Panc1 (cell line): ENCODE data around the gene MBOAT1. TPM values are rescaled to one million over a fixed set of nuclear protein-coding genes. Genes with fewer than 3 reads are reported as not detected.
"Not testable (repeated sequence)": the region's sequence is repeated elsewhere in the genome, so short reads cannot be mapped to it uniquely, and the experiment has no call there.

Experiments used
- ATAC-seq: fragments of 200-7000 bp; cut with Tn5 transposase; 2 replicates; pipeline ENCODE4 v1.9.1; 2020; ENCODE audit warnings: mild to moderate bottlenecking, moderate library complexity
- BruUV-seq: library from RNA; stranded (reverse); fragments of 400-500 nt; replicated peaks from 2 replicates; lab custom pipeline; 2021; lab: Mats Ljungman, UMichigan
- CTCF ChIA-PET: fragments of 300-600 bp; sonication (Branson Sonifier 250); formaldehyde crosslinking; loops from one replicate; lab custom pipeline; 2022; ENCODE audit warnings: antibody characterized with exemption; lab: Charles Lee
- POLR2A ChIA-PET: fragments of 300-600 bp; sonication (Branson Sonifier 250); formaldehyde crosslinking; loops from one replicate; lab custom pipeline; 2022; ENCODE audit warnings: antibody characterized with exemption; lab: Charles Lee
- DNase-seq: peaks from one replicate; pipeline ENCODE4 v3.0.0-alpha.2; 2010; ENCODE audit warnings: low read depth, low spot score
- H3K27ac ChIP-seq: 2 replicates; pipeline ENCODE4 v1.5.1; 2011; ENCODE audit warnings: mild to moderate bottlenecking, low read length, inconsistent platforms
- H3K27me3 ChIP-seq: fragments of 200-500 bp; sonication (Bioruptor generic); 2 replicates; pipeline ENCODE4 v1.6.0; 2014; ENCODE audit warnings: low read length, inconsistent platforms; ENCODE audit not compliant: control insufficient read depth, insufficient read depth
- H3K36me3 ChIP-seq: fragments of 200-500 bp; sonication (Bioruptor generic); 2 replicates; pipeline ENCODE4 v1.5.1; 2014; ENCODE audit warnings: inconsistent platforms, mild to moderate bottlenecking, low read length, moderate library complexity; ENCODE audit not compliant: control insufficient read depth, insufficient read depth
- H3K4me1 ChIP-seq: 2 replicates; pipeline ENCODE4 v1.5.1; 2011; ENCODE audit warnings: inconsistent platforms, mild to moderate bottlenecking, low read length, moderate library complexity; ENCODE audit not compliant: control insufficient read depth, insufficient read depth
- H3K4me3 ChIP-seq, 2 experiments: 2 replicates each; pipeline ENCODE4 v1.5.1; 2011 to 2012; ENCODE audit warnings: low read depth in 2 of 2, low read length in 2 of 2, mild to moderate bottlenecking in 2 of 2, inconsistent platforms in 1 of 2, moderate library complexity in 1 of 2
- H3K9me3 ChIP-seq: fragments of 200-500 bp; sonication (Bioruptor generic); 2 replicates; pipeline ENCODE4 v1.5.1; 2014; ENCODE audit warnings: low read depth, mild to moderate bottlenecking, inconsistent platforms, low read length, moderate library complexity; ENCODE audit not compliant: control insufficient read depth, insufficient read depth
- CTCF ChIP-seq: fragments of 450-650 bp; IDR thresholded peaks from 2 replicates; pipeline ENCODE4 v1.5.1; 2017; ENCODE audit warnings: mild to moderate bottlenecking
- POLR2AphosphoS5 ChIP-seq: IDR thresholded peaks from 2 replicates; pipeline ENCODE4 v1.6.1; 2012; ENCODE audit warnings: mild to moderate bottlenecking, low read depth, low read length, moderate library complexity
- SIN3A ChIP-seq: IDR thresholded peaks from 2 replicates; pipeline ENCODE4 v1.6.1; 2012; ENCODE audit warnings: low read depth, mild to moderate bottlenecking, low read length, moderate library complexity, borderline replicate concordance; ENCODE audit not compliant: insufficient read depth
- TCF7L2 ChIP-seq: IDR thresholded peaks from 2 replicates; pipeline ENCODE4 v1.6.1; 2011; ENCODE audit warnings: mild to moderate bottlenecking, low read depth, low read length, inconsistent platforms
- in situ Hi-C: cut with HindIII; loops from 2 replicates; pipeline ENCODE4 v1.10.0; 2016; ENCODE audit warnings: low sequenced_read_pairs, low pct_unique_long_range_greater_than_20kb
- intact Hi-C: fragments of 100-400 bp; cut with micrococcal nuclease; formaldehyde crosslinking; loops from one replicate; pipeline ENCODE4 v1.10.0; 2022; ENCODE audit not compliant: unreplicated experiment
- total RNA-seq: library from RNA; stranded (reverse); gene quantifications from one replicate; pipeline ENCODE4 v1.2.1, GENCODE V29; 2021; ENCODE audit not compliant: unreplicated experiment
- TF ChIP-seq, protein P1 (sequence below), 2 experiments: IDR thresholded peaks; 2 replicates each; pipeline ENCODE4 v1.6.1; 2011 to 2012; ENCODE audit warnings: low read depth in 2 of 2, control low read depth in 1 of 2, low read length in 1 of 2, mild to moderate bottlenecking in 1 of 2, moderate library complexity in 1 of 2; ENCODE audit not compliant: insufficient read depth in 1 of 2

The MBOAT1 gene
- total RNA-seq, 1 experiment from 2014 or later, result 15.1 TPM

- TF ChIP-seq TCF7L2 (no peak), CTCF (no peak), POLR2AphosphoS5 (no peak), SIN3A (no peak)
- TF ChIP-seq, protein P1, sequence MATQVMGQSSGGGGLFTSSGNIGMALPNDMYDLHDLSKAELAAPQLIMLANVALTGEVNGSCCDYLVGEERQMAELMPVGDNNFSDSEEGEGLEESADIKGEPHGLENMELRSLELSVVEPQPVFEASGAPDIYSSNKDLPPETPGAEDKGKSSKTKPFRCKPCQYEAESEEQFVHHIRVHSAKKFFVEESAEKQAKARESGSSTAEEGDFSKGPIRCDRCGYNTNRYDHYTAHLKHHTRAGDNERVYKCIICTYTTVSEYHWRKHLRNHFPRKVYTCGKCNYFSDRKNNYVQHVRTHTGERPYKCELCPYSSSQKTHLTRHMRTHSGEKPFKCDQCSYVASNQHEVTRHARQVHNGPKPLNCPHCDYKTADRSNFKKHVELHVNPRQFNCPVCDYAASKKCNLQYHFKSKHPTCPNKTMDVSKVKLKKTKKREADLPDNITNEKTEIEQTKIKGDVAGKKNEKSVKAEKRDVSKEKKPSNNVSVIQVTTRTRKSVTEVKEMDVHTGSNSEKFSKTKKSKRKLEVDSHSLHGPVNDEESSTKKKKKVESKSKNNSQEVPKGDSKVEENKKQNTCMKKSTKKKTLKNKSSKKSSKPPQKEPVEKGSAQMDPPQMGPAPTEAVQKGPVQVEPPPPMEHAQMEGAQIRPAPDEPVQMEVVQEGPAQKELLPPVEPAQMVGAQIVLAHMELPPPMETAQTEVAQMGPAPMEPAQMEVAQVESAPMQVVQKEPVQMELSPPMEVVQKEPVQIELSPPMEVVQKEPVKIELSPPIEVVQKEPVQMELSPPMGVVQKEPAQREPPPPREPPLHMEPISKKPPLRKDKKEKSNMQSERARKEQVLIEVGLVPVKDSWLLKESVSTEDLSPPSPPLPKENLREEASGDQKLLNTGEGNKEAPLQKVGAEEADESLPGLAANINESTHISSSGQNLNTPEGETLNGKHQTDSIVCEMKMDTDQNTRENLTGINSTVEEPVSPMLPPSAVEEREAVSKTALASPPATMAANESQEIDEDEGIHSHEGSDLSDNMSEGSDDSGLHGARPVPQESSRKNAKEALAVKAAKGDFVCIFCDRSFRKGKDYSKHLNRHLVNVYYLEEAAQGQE (IDR thresholded peaks at IDR 0.05; ENCODE audit: insufficient read depth in 1 of 2, low read depth in 2 of 2, low read length in 1 of 2), result no peak
- DNase-seq, result no peak
- CTCF ChIA-PET, result no interaction called here
- Histone ChIP-seq H3K27me3 (no peaks in the 10 kb centered on the region), H3K27ac (no peak overlapping the region), H3K36me3 (no peaks in the 10 kb centered on the region), H3K4me3 (no peak overlapping the region), H3K9me3 (no peaks in the 10 kb centered on the region), H3K4me1 (no peaks in the 10 kb centered on the region)
- no TSS peak for BruUV-seq
- intact Hi-C loops (no loop called here), in situ Hi-C loops (no loop called here)
- no peak for ATAC-seq
- POLR2A ChIA-PET, result no interaction called here
Observed at GRCh38 chr6:20148433-20148832, 63.8 kb downstream of the MBOAT1 start.

GRCh38 chr6:20147469-20147868 lies 64.8 kb downstream of the MBOAT1 start:
- Histone ChIP-seq H3K4me3 (no peak overlapping the region), H3K9me3 (no peaks in the 10 kb centered on the region), H3K4me1 (no peaks in the 10 kb centered on the region), H3K36me3 (no peaks in the 10 kb centered on the region), H3K27me3 (no peaks in the 10 kb centered on the region), H3K27ac (no peak overlapping the region)
- in situ Hi-C loops (no loop called here), intact Hi-C loops (no loop called here)
- CTCF ChIA-PET, result no interaction called here
- BruUV-seq, result no TSS peak
- no peak for TF ChIP-seq SIN3A
- TF ChIP-seq TCF7L2, result no peak
- TF ChIP-seq POLR2AphosphoS5, result no peak
- TF ChIP-seq, protein P1 (IDR thresholded peaks at IDR 0.05; ENCODE audit: insufficient read depth in 1 of 2, low read depth in 2 of 2, low read length in 1 of 2), result no peak
- TF ChIP-seq CTCF, result no peak
- ATAC-seq, result no peak
- POLR2A ChIA-PET, result interaction anchor here (0.5 kb wide), 1 partner anchor 12 kb away, joined by 12 read pairs; no protein-coding TSS in a partner anchor
- no peak for DNase-seq

DNA sequence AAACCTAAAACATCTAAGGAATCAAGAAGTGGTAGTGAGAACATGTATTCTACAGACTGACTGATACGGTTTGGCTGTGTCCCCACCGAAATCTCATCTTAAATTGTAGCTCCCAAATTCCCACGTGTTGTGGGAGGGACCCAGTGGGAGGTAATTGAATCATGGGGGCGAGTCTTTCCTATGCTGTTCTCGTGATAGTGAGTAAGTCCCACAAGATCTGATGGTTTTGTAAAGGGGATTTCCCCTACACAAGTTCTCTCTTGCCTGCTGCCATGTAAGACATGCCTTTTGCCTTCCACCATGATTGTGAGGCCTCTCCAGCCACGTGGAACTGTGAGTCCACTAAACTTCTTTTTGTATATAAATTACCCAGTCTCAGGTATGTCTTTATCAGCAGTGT lies 65.4 kb downstream of the MBOAT1 start:
- H3K4me1 ChIP-seq, H3K4me3 ChIP-seq, POLR2A ChIA-PET, in situ Hi-C loops, H3K9me3 ChIP-seq, DNase-seq, H3K27ac ChIP-seq, CTCF ChIA-PET, H3K27me3 ChIP-seq, intact Hi-C loops, H3K36me3 ChIP-seq, ATAC-seq, BruUV-seq: not testable (repeated sequence)
